Parathyroid adenoma (tissue), 2 donors: ENCODE data around the gene GRIN3A.
"Not testable (repeated sequence)": the region's sequence is repeated elsewhere in the genome, so short reads cannot be mapped to it uniquely, and the experiment has no call there.

ENCODE experiments used
- H2AFZ ChIP-seq: fragments of 300-600 bp; sonication (generic); one replicate; pipeline ENCODE4 v1.7.0; 2017; ENCODE audit warnings: antibody characterized with exemption, mild to moderate bottlenecking
- H3K27ac ChIP-seq: fragments of 300-600 bp; sonication (generic); one replicate; pipeline ENCODE4 v1.7.0; 2017
- H3K27me3 ChIP-seq: fragments of 300-600 bp; sonication (generic); one replicate; pipeline ENCODE4 v1.7.0; 2017; ENCODE audit warnings: low read length; ENCODE audit not compliant: control insufficient read depth, insufficient read depth
- H3K36me3 ChIP-seq: fragments of 300-600 bp; sonication (generic); one replicate; pipeline ENCODE4 v1.7.0; 2017; ENCODE audit warnings: low read length; ENCODE audit not compliant: control insufficient read depth, insufficient read depth
- H3K4me1 ChIP-seq: fragments of 300-600 bp; sonication (generic); one replicate; pipeline ENCODE4 v1.7.0; 2017; ENCODE audit warnings: control low read depth
- H3K4me2 ChIP-seq: fragments of 300-600 bp; sonication (generic); one replicate; pipeline ENCODE4 v1.7.0; 2017; ENCODE audit warnings: low read length
- H3K4me3 ChIP-seq: fragments of 300-600 bp; sonication (generic); one replicate; pipeline ENCODE4 v1.7.0; 2017; ENCODE audit warnings: low read depth, low read length
- H3K79me2 ChIP-seq: fragments of 300-600 bp; sonication (generic); one replicate; pipeline ENCODE4 v1.7.0; 2017; ENCODE audit warnings: control low read depth
- H3K9ac ChIP-seq: fragments of 300-600 bp; sonication (generic); one replicate; pipeline ENCODE4 v1.7.0; 2017; ENCODE audit warnings: mild to moderate bottlenecking
- H3K9me3 ChIP-seq: fragments of 300-600 bp; sonication (generic); one replicate; pipeline ENCODE4 v1.7.0; 2017; ENCODE audit warnings: low read length; ENCODE audit not compliant: control insufficient read depth
- CTCF ChIP-seq: fragments of 300-600 bp; sonication (generic); IDR thresholded peaks from one replicate; pipeline ENCODE4 v1.7.0; 2017; ENCODE audit warnings: antibody characterized with exemption, mild to moderate bottlenecking
- donor health status: primary hyperparathyroidism.

The GRIN3A gene

GRCh38 chr9:101737165-101737704, 1.2 kb downstream of the GRIN3A start:
- Histone ChIP-seq H3K79me2 (no peaks in the 10 kb centered on the region), H3K9ac (no peak overlapping the region), H3K27me3 (peaks cover 6% of the 10 kb centered on the region), H3K36me3 (no peaks in the 10 kb centered on the region), H3K4me2 (no peak overlapping the region), H3K27ac (no peak overlapping the region), H2AFZ (no peak overlapping the region), H3K4me3 (no peak overlapping the region), H3K4me1 (no peaks in the 10 kb centered on the region), H3K9me3 (no peaks in the 10 kb centered on the region)
- TF ChIP-seq CTCF, result no peak

GRCh38 chr9:101736717-101737116, 1.7 kb downstream of the GRIN3A start:
- Histone ChIP-seq H3K27me3 (peaks cover 6% of the 10 kb centered on the region), H3K27ac (no peak overlapping the region), H3K4me2 (no peak overlapping the region), H3K4me3 (no peak overlapping the region), H3K4me1 (no peaks in the 10 kb centered on the region), H3K36me3 (no peaks in the 10 kb centered on the region), H3K9ac (no peak overlapping the region), H2AFZ (no peak overlapping the region), H3K9me3 (no peaks in the 10 kb centered on the region), H3K79me2 (no peaks in the 10 kb centered on the region)
- no peak for TF ChIP-seq CTCF

- Histone ChIP-seq H2AFZ (no peak overlapping the region), H3K36me3 (no peaks in the 10 kb centered on the region)
Measured at GRCh38 chr9:101731429-101731828, 7.0 kb downstream of the GRIN3A start.

GRCh38 chr9:101727612-101728524, 10.6 kb downstream of the GRIN3A start:
- Histone ChIP-seq H3K4me3 (no peak overlapping the region), H3K4me2 (no peak overlapping the region), H3K79me2 (no peaks in the 10 kb centered on the region), H3K9me3 (no peaks in the 10 kb centered on the region), H3K9ac (no peak overlapping the region), H3K27ac (no peak overlapping the region), H3K36me3 (no peaks in the 10 kb centered on the region), H2AFZ (no peak overlapping the region), H3K27me3 (no peaks in the 10 kb centered on the region), H3K4me1 (no peaks in the 10 kb centered on the region)
- TF ChIP-seq CTCF, result no peak

More at GRCh38 chr9:101731429-101731828, 7.0 kb downstream of the GRIN3A start:
- Histone ChIP-seq H3K4me2 (no peak overlapping the region), H3K4me3 (no peak overlapping the region), H3K4me1 (no peaks in the 10 kb centered on the region), H3K27me3 (no peaks in the 10 kb centered on the region), H3K9ac (no peak overlapping the region), H3K27ac (no peak overlapping the region), H3K9me3 (no peaks in the 10 kb centered on the region), H3K79me2 (no peaks in the 10 kb centered on the region)
- no peak for TF ChIP-seq CTCF

GRCh38 chr9:101724271-101724670, 14.2 kb downstream of the GRIN3A start:
- not testable (repeated sequence) for H3K36me3 ChIP-seq, H3K27ac ChIP-seq, H3K9me3 ChIP-seq, H3K4me1 ChIP-seq, H3K79me2 ChIP-seq, H2AFZ ChIP-seq, H3K4me3 ChIP-seq, H3K27me3 ChIP-seq, H3K9ac ChIP-seq, H3K4me2 ChIP-seq
